HFFc6 (cell line): Measurements from ENCODE around the gene OGG1. TPM values are rescaled to one million over a fixed set of nuclear protein-coding genes. Genes with fewer than 3 reads are reported as not detected.

Source experiments
- DNase-seq: peaks from one replicate; pipeline ENCODE4 v3.0.0-alpha.2; 2018
- H3K27ac Mint-ChIP-seq: 2 replicates; pipeline ENCODE4 v1.8.0; 2020; ENCODE audit warnings: mild to moderate bottlenecking, mixed read lengths
- H3K27me3 Mint-ChIP-seq: 2 replicates; pipeline ENCODE4 v1.8.0; 2021; ENCODE audit warnings: mild to moderate bottlenecking, moderate library complexity, mixed read lengths; ENCODE audit not compliant: insufficient read depth
- H3K36me3 Mint-ChIP-seq: 2 replicates; pipeline ENCODE4 v1.8.0; 2021; ENCODE audit warnings: low read depth, mixed read lengths
- H3K4me1 Mint-ChIP-seq: 2 replicates; pipeline ENCODE4 v1.8.0; 2020; ENCODE audit warnings: low read depth, mixed read lengths
- H3K4me3 Mint-ChIP-seq: 2 replicates; pipeline ENCODE4 v1.8.0; 2020; ENCODE audit warnings: mild to moderate bottlenecking, moderate library complexity, mixed read lengths
- H3K9me3 Mint-ChIP-seq: 2 replicates; pipeline ENCODE4 v1.8.0; 2020; ENCODE audit warnings: mild to moderate bottlenecking, mixed read lengths
- total RNA-seq, 6 experiments: library from RNA; stranded (reverse); fragmentation: NEBNext Ultra II Directional; extraction: Animal tissue kit (Norgen Biotek cat#: 25700); gene quantifications; 2 replicates in 1 of 6; 3 replicates in 5 of 6; pipeline ENCODE4 v1.2.3, GENCODE V29; 2021
- TF ChIP-seq, protein P1 (sequence below): fragments of 200-600 bp; sonication (generic); IDR thresholded peaks from 2 replicates; pipeline ENCODE4 v1.5.0; 2021; ENCODE audit warnings: antibody characterized with exemption, mild to moderate bottlenecking

OGG1 gene
- total RNA-seq, 6 experiments from 2014 or later = 17.7 to 26.2 (median 23.7) TPM

DNA sequence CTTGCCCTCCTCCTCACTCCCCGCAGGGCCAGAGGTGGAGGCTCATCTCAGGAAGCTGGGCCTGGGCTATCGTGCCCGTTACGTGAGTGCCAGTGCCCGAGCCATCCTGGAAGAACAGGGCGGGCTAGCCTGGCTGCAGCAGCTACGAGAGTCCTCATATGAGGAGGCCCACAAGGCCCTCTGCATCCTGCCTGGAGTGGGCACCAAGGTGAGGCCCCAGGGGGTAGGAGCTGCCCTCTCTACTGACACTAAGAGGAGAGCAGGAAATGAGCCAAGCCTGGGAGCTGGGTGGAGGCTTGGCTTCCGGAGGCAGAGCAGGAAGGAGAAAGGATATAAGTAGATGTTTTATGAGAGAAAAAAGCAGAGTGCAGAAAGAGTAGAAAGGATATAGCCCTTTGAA, 4.9 kb downstream of the OGG1 start:
- DNase-seq = no peak
- Mint-ChIP-seq H3K4me1 (peaks cover 32% of the 10 kb centered on the region), H3K27me3 (no peaks in the 10 kb centered on the region), H3K36me3 (peaks cover 26% of the 10 kb centered on the region), H3K4me3 (no peak overlapping the region), H3K9me3 (no peaks in the 10 kb centered on the region), H3K27ac (peak overlapping the region; percentile 68)
- TF ChIP-seq, protein P1, sequence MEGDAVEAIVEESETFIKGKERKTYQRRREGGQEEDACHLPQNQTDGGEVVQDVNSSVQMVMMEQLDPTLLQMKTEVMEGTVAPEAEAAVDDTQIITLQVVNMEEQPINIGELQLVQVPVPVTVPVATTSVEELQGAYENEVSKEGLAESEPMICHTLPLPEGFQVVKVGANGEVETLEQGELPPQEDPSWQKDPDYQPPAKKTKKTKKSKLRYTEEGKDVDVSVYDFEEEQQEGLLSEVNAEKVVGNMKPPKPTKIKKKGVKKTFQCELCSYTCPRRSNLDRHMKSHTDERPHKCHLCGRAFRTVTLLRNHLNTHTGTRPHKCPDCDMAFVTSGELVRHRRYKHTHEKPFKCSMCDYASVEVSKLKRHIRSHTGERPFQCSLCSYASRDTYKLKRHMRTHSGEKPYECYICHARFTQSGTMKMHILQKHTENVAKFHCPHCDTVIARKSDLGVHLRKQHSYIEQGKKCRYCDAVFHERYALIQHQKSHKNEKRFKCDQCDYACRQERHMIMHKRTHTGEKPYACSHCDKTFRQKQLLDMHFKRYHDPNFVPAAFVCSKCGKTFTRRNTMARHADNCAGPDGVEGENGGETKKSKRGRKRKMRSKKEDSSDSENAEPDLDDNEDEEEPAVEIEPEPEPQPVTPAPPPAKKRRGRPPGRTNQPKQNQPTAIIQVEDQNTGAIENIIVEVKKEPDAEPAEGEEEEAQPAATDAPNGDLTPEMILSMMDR = no peak

- H3K4me3 Mint-ChIP-seq = no peak overlapping the region
- H3K27me3 Mint-ChIP-seq = peaks cover 2% of the 10 kb centered on the region; the same call in 1 of the 2 replicates
- DNase-seq = no peak
- peaks cover 10% of the 10 kb centered on the region for H3K4me1 Mint-ChIP-seq
- TF ChIP-seq, protein P1 = no peak
- H3K27ac Mint-ChIP-seq = no peak overlapping the region
- no peaks in the 10 kb centered on the region for H3K9me3 Mint-ChIP-seq
- H3K36me3 Mint-ChIP-seq = peaks cover 31% of the 10 kb centered on the region
Observed at GRCh38 chr3:9757427-9757826, 7.7 kb downstream of the OGG1 start.

GRCh38 chr3:9760779-9761505, 11.2 kb downstream of the OGG1 start:
- TF ChIP-seq, protein P1 = no peak
- no peak for DNase-seq
- Mint-ChIP-seq H3K27ac (no peak overlapping the region), H3K27me3 (peaks cover 6% of the 10 kb centered on the region), H3K36me3 (peaks cover 26% of the 10 kb centered on the region), H3K4me3 (no peak overlapping the region), H3K9me3 (no peaks in the 10 kb centered on the region), H3K4me1 (no peaks in the 10 kb centered on the region)

DNA sequence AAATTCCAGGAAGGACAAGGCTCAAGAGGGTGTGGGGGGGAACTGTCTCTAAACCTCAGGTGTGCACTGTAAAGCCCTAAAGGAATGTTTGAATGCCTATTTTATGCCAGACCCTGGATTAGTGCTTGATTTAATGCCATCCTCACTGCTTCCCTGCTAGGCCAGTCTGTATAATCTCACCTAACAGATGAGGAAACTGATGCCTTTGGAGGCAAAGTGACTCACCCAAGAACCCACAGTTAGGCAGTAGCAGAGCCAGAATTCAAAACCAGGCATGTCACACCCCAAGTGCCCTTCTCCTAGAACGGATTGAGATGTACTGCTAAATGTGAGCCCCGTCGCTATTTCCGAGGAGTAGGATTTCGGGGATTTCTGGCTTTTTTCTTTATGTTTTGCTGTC, 12.2 kb downstream of the OGG1 start:
- no peak overlapping the region for H3K4me3 Mint-ChIP-seq
- peaks cover 4% of the 10 kb centered on the region for H3K4me1 Mint-ChIP-seq
- no peak overlapping the region for H3K27ac Mint-ChIP-seq
- H3K27me3 Mint-ChIP-seq = peaks cover 6% of the 10 kb centered on the region
- peaks cover 29% of the 10 kb centered on the region for H3K36me3 Mint-ChIP-seq
- no peak for DNase-seq
- TF ChIP-seq, protein P1 = no peak
- H3K9me3 Mint-ChIP-seq = no peaks in the 10 kb centered on the region

DNA sequence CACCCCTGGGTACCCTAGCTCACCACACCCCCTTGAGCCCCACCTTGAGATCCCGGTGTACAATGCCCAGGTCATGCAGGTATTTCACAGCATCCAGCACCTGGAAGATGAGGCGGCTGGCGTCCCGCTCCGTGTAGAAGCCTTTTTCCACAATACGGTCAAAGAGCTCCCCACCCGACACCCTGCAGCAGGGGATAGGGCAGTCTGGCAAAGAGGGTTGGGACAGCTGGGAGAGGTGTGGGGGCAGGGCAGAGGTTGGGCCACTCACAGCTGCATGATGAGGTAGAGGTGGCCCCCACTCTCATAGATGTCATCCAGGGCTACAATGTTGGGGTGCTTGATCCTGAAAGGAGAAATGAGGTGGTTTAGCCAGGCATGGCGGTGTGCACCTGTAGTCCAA, 13.1 kb downstream of the OGG1 start:
- Mint-ChIP-seq H3K36me3 (peaks cover 29% of the 10 kb centered on the region), H3K4me3 (no peak overlapping the region), H3K27ac (no peak overlapping the region), H3K4me1 (peaks cover 14% of the 10 kb centered on the region), H3K9me3 (no peaks in the 10 kb centered on the region), H3K27me3 (peaks cover 6% of the 10 kb centered on the region)
- TF ChIP-seq, protein P1 = no peak
- DNase-seq = no peak
